A673 (cell line): ENCODE measurements around the gene RFX6.

ENCODE experiments used
- CTCF ChIP-seq: fragments of 300-800, 200-600 bp; sonication (generic); conservative IDR thresholded peaks from 2 replicates; pipeline ENCODE4 v1.5.1; 2017; ENCODE audit warnings: low read depth, mild to moderate bottlenecking, antibody characterized with exemption, low read length, moderate library complexity, mixed read lengths
- EZH2 ChIP-seq: fragments of 200-600 bp; sonication (generic); IDR thresholded peaks from 2 replicates; pipeline ENCODE4 v1.6.1; 2017; ENCODE audit warnings: borderline replicate concordance, low read depth, mild to moderate bottlenecking, mixed read lengths, antibody characterized with exemption, low read length; ENCODE audit not compliant: poor library complexity, severe bottlenecking

GRCh38 chr6:116840091-116840490 is 37.0 kb upstream of the RFX6 start:
- TF ChIP-seq CTCF, result no peak
- no peak for TF ChIP-seq EZH2
